Sigmoid colon (tissue), 7 donors: ENCODE data around the gene ANKRD44. TPM values are rescaled to one million over a fixed set of nuclear protein-coding genes. Genes with fewer than 3 reads are reported as not detected.
A peak's percentile ranks its signal among the peaks of the same experiment; 100 is the strongest.

Experiments
- DNase-seq: peaks from one replicate; pipeline ENCODE4 v3.0.0-alpha.2; 2019
- H3K27ac ChIP-seq, 4 donors: fragments of 200-600 bp; sonication (generic); one replicate each; pipeline ENCODE4 v1.5.1; 2016 to 2019; ENCODE audit warnings: mild to moderate bottlenecking in 1 of 4
- H3K27me3 ChIP-seq, 3 donors: fragments of 200-600 bp; sonication (generic); one replicate each; pipeline ENCODE4 v1.5.1; 2019; ENCODE audit warnings: mild to moderate bottlenecking in 1 of 3
- H3K36me3 ChIP-seq, 4 donors: fragments of 200-600 bp; sonication (generic); one replicate each; pipeline ENCODE4 v1.5.1; 2016 to 2019
- H3K4me1 ChIP-seq, 4 donors: fragments of 200-600 bp; sonication (generic); one replicate each; pipeline ENCODE4 v1.5.1; 2017 to 2019
- H3K4me3 ChIP-seq, 4 donors: fragments of 200-600 bp; sonication (generic); one replicate each; pipeline ENCODE4 v1.5.1; 2017 to 2019; ENCODE audit warnings: mild to moderate bottlenecking in 2 of 4, moderate library complexity in 1 of 4
- H3K9me3 ChIP-seq, 4 donors: fragments of 200-600 bp in 3 of 4; sonication (generic) in 3 of 4; one replicate each; pipeline versions ENCODE4 v1.5.1 to v1.6.1; 2013 to 2019
- EP300 ChIP-seq, 4 donors: sonication (generic); formaldehyde crosslinking; IDR thresholded peaks; one replicate each; pipeline ENCODE4 v1.6.1; 2017; ENCODE audit warnings: antibody characterized with exemption in 4 of 4
- POLR2A ChIP-seq, 2 donors: fragments of 450-650 bp; IDR thresholded peaks; one replicate each; pipeline ENCODE4 v1.6.1; 2016; ENCODE audit warnings: antibody characterized with exemption in 2 of 2, mild to moderate bottlenecking in 2 of 2, moderate library complexity in 2 of 2
- POLR2AphosphoS5 ChIP-seq, 4 donors: sonication (generic); formaldehyde crosslinking; IDR thresholded peaks; one replicate each; pipeline ENCODE4 v1.6.1; 2017; ENCODE audit warnings: antibody characterized with exemption in 4 of 4
- WGBS, 2 donors: extraction: QIAGEN DNeasy Blood & Tissue Kit; methylation state at CpG; one replicate each; pipeline ENCODE4 v1.1.7; 2013; 5-methylcytosine and 5-hydroxymethylcytosine counted together
- intact Hi-C: fragments of 100-400 bp; cut with DNase I; formaldehyde crosslinking; loops from one replicate; pipeline ENCODE4 v1.15.1; 2023
- polyA plus RNA-seq, 3 donors: library from polyadenylated mRNA; stranded (reverse); fragments of 200-250 nt; gene quantifications; one replicate each; pipeline ENCODE4 v1.2.3, GENCODE V29; 2013
- total RNA-seq, 4 donors: library from RNA; depleted of rRNA; stranded (reverse); fragments of >200 nt; gene quantifications; one replicate each; pipeline ENCODE4 v1.1.0, GENCODE V29; 2016
- TF ChIP-seq, protein P1 (sequence below), 4 experiments: fragments of 450-650 bp in 3 of 4; fragments of 200-600 bp in 1 of 4; IDR thresholded peaks; one replicate each; pipeline ENCODE4 v1.5.1; 2016 to 2019; ENCODE audit warnings: antibody characterized with exemption in 4 of 4, mild to moderate bottlenecking in 3 of 4, moderate library complexity in 2 of 4
- donor health status: healthy with polysubstance abuse.
- donor health status: Bipolar disorder and iron deficiency.
- donor health status: healthy.

ANKRD44 gene
- total and polyA plus RNA-seq, 7 donors, result 1.2 to 41.1 (median 34.2) TPM

GRCh38 chr2:197196541-197197180 is 113.9 kb downstream of the ANKRD44 start:
- intact Hi-C loops, result loop anchor here (10.0 kb wide), 1 partner anchor 272 kb away; the partner anchor contains the start of gene PGAP1

DNA sequence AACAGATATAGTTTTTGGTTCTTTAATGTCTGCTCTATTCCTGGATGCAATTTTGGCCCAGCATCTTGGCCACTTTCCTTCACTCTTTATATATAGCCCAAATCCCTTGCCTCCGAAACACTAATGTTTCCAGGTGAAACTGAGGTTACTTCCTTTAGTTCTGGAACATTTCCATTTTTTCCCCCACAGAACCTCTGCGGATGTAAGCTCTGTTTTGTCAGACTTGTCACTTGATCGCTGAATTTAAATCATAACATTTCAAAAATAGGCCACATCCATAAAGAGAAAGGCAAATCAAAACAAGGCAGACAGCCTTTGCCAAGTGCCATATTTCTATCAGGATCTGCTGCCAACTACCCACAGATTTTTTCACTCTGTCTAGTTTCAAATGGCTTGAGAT is 115.1 kb downstream of the ANKRD44 start:
- peaks cover 0 to 73% (median 52%) of the 10 kb centered on the region in 4 donors for H3K4me1 ChIP-seq
- TF ChIP-seq, protein P1, sequence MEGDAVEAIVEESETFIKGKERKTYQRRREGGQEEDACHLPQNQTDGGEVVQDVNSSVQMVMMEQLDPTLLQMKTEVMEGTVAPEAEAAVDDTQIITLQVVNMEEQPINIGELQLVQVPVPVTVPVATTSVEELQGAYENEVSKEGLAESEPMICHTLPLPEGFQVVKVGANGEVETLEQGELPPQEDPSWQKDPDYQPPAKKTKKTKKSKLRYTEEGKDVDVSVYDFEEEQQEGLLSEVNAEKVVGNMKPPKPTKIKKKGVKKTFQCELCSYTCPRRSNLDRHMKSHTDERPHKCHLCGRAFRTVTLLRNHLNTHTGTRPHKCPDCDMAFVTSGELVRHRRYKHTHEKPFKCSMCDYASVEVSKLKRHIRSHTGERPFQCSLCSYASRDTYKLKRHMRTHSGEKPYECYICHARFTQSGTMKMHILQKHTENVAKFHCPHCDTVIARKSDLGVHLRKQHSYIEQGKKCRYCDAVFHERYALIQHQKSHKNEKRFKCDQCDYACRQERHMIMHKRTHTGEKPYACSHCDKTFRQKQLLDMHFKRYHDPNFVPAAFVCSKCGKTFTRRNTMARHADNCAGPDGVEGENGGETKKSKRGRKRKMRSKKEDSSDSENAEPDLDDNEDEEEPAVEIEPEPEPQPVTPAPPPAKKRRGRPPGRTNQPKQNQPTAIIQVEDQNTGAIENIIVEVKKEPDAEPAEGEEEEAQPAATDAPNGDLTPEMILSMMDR (IDR thresholded peaks at IDR 0.05), result no peak
- peak in 2 of 4 donors; percentile 35 to 38 for TF ChIP-seq POLR2AphosphoS5 (IDR thresholded peaks at IDR 0.05)

More at GRCh38 chr2:197196541-197197180, 113.9 kb downstream of the ANKRD44 start:
- peak overlapping the region in 1 of 4 donors; percentile 2 for H3K27ac ChIP-seq
- H3K4me1 ChIP-seq, result peaks cover 0 to 72% (median 55%) of the 10 kb centered on the region in 4 donors
- peak in 1 of 4 donors; percentile 7 for TF ChIP-seq POLR2AphosphoS5 (IDR thresholded peaks at IDR 0.05)
- no peak for TF ChIP-seq EP300 (IDR thresholded peaks at IDR 0.05)
- no peak for DNase-seq
- no peaks in the 10 kb centered on the region for H3K36me3 ChIP-seq
- H3K9me3 ChIP-seq, result no peaks in the 10 kb centered on the region
- H3K4me3 ChIP-seq, result no peak overlapping the region
- WGBS, 2 donors, result 17 to 18% methylated on average over 2 of the region's 2 CpGs
- no peaks in the 10 kb centered on the region for H3K27me3 ChIP-seq

GRCh38 chr2:197191940-197192322 is 118.6 kb downstream of the ANKRD44 start:
- WGBS, 2 donors, result 80 to 83% methylated on average over 2 of the region's 2 CpGs
- TF ChIP-seq POLR2AphosphoS5 (IDR thresholded peaks at IDR 0.05), result no peak
- no peak for TF ChIP-seq EP300 (IDR thresholded peaks at IDR 0.05)
- TF ChIP-seq, protein P1 (IDR thresholded peaks at IDR 0.05), result no peak
- Histone ChIP-seq H3K9me3 (no peaks in the 10 kb centered on the region), H3K4me1 (peaks cover 0 to 57% (median 26%) of the 10 kb centered on the region in 4 donors), H3K36me3 (no peaks in the 10 kb centered on the region), H3K27me3 (no peaks in the 10 kb centered on the region), H3K4me3 (no peak overlapping the region), H3K27ac (no peak overlapping the region)
- DNase-seq, result no peak
- intact Hi-C loops, result loop anchor here (1.0 to 10.0 kb wide), 3 partner anchors 118 to 267 kb away; partner anchors contain the start of genes ANKRD44 and PGAP1

More for the DNA sequence above, 115.1 kb downstream of the ANKRD44 start:
- Histone ChIP-seq H3K4me3 (no peak overlapping the region), H3K27me3 (no peaks in the 10 kb centered on the region), H3K9me3 (no peaks in the 10 kb centered on the region), H3K27ac (peak overlapping the region; percentile 40 to 69 (median 60)), H3K36me3 (no peaks in the 10 kb centered on the region)
- DNase-seq, result no peak
- intact Hi-C loops, result loop anchor here (10.0 kb wide), 1 partner anchor 271 kb away; the partner anchor contains the start of gene PGAP1
- WGBS, 2 donors, result 52 to 68% methylated on average over 3 of the region's 3 CpGs

GRCh38 chr2:197191177-197191939 is 119.2 kb downstream of the ANKRD44 start:
- intact Hi-C loops, result loop anchor here (1.0 to 10.0 kb wide), 3 partner anchors 119 to 267 kb away; partner anchors contain the start of genes ANKRD44 and PGAP1
- WGBS, 2 donors, result 32 to 53% methylated on average over 4 of the region's 4 CpGs
- TF ChIP-seq POLR2AphosphoS5 (IDR thresholded peaks at IDR 0.05) (no peak), EP300 (IDR thresholded peaks at IDR 0.05) (no peak), POLR2A (IDR thresholded peaks at IDR 0.05) (no peak)
- TF ChIP-seq, protein P1 (IDR thresholded peaks at IDR 0.05), result peak; percentile 15 to 80 (median 62)

GRCh38 chr2:197190100-197190432 is 120.5 kb downstream of the ANKRD44 start:
- H3K4me1 ChIP-seq, result peaks cover 0 to 38% (median 8%) of the 10 kb centered on the region in 4 donors

More at GRCh38 chr2:197191177-197191939, 119.2 kb downstream of the ANKRD44 start:
- no peak overlapping the region for H3K27ac ChIP-seq
- H3K4me3 ChIP-seq, result no peak overlapping the region
- no peaks in the 10 kb centered on the region for H3K36me3 ChIP-seq
- DNase-seq, result no peak
- H3K9me3 ChIP-seq, result no peaks in the 10 kb centered on the region
- peaks cover 0 to 51% (median 20%) of the 10 kb centered on the region in 4 donors for H3K4me1 ChIP-seq
- no peaks in the 10 kb centered on the region for H3K27me3 ChIP-seq

More at GRCh38 chr2:197190100-197190432, 120.5 kb downstream of the ANKRD44 start:
- no peak for TF ChIP-seq POLR2AphosphoS5 (IDR thresholded peaks at IDR 0.05)
- TF ChIP-seq EP300 (IDR thresholded peaks at IDR 0.05), result no peak
- TF ChIP-seq, protein P1 (IDR thresholded peaks at IDR 0.05), result no peak
- no peak for TF ChIP-seq POLR2A (IDR thresholded peaks at IDR 0.05)
- Histone ChIP-seq H3K27ac (no peak overlapping the region), H3K36me3 (no peaks in the 10 kb centered on the region), H3K4me3 (no peak overlapping the region), H3K9me3 (no peaks in the 10 kb centered on the region), H3K27me3 (no peaks in the 10 kb centered on the region)
- intact Hi-C loops, result loop anchor here (2.0 to 10.0 kb wide), 2 partner anchors 189 to 265 kb away; partner anchors contain the start of gene PGAP1
- WGBS, 2 donors, result 85 to 86% methylated on average over 3 of the region's 3 CpGs
- DNase-seq, result no peak
